HG02571 (cell line): ENCODE data around the gene STK10.

ENCODE experiments used
- ATAC-seq: cut with Tn5 transposase; IDR thresholded peaks from one replicate; pipeline ENCODE4 v1.9.1; 2021; ENCODE audit warnings: mild to moderate bottlenecking, moderate library complexity; ENCODE audit not compliant: unreplicated experiment

The STK10 gene

GRCh38 chr5:172189693-172190296 is 1.8 kb upstream of the STK10 start:
- ATAC-seq, result no peak

- ATAC-seq, result no peak
These were observed 1.1 kb upstream of the STK10 start for GRCh38 chr5:172188893-172189692.

GRCh38 chr5:172187118-172188032 is 649 bp downstream of the STK10 start:
- peak; percentile 24 for ATAC-seq

GRCh38 chr5:172186114-172186695 is 1.8 kb downstream of the STK10 start:
- ATAC-seq, result no peak

GRCh38 chr5:172185096-172185461 is 2.9 kb downstream of the STK10 start:
- no peak for ATAC-seq

GRCh38 chr5:172183881-172184280 is 4.1 kb downstream of the STK10 start:
- no peak for ATAC-seq

- no peak for ATAC-seq
These were observed 5.7 kb downstream of the STK10 start for GRCh38 chr5:172182291-172182690.

- ATAC-seq, result no peak
These were observed 7.1 kb downstream of the STK10 start for GRCh38 chr5:172180936-172181335.

- ATAC-seq, result peak; percentile 35
These were observed 8.7 kb downstream of the STK10 start for GRCh38 chr5:172178991-172179989.

- ATAC-seq, result no peak
These were observed 9.6 kb downstream of the STK10 start for GRCh38 chr5:172178301-172178987.

- ATAC-seq, result no peak
These were observed 10.8 kb downstream of the STK10 start for GRCh38 chr5:172177176-172177575.

GRCh38 chr5:172175263-172175719 is 12.7 kb downstream of the STK10 start:
- peak; percentile 48 for ATAC-seq

- no peak for ATAC-seq
These were observed 14.4 kb downstream of the STK10 start for GRCh38 chr5:172173564-172174153.

GRCh38 chr5:172172912-172173563 is 15.0 kb downstream of the STK10 start:
- no peak for ATAC-seq

- ATAC-seq, result no peak
These were observed 16.9 kb downstream of the STK10 start for GRCh38 chr5:172171118-172171517.

GRCh38 chr5:172170251-172170701 is 17.7 kb downstream of the STK10 start:
- ATAC-seq, result no peak

GRCh38 chr5:172169216-172169615 is 18.8 kb downstream of the STK10 start:
- no peak for ATAC-seq

GRCh38 chr5:172168311-172168710 is 19.7 kb downstream of the STK10 start:
- no peak for ATAC-seq
